ENCODE measurements around the gene HOXC13.
A peak's percentile ranks its signal among the peaks of the same experiment; 100 is the strongest.

HOXC13 gene

GRCh38 chr12:53939141-53940108 is 794 bp downstream of the HOXC13 start:
- peak; percentile 20 for DNase-seq (ENCODE audit: low spot score)

DNA sequence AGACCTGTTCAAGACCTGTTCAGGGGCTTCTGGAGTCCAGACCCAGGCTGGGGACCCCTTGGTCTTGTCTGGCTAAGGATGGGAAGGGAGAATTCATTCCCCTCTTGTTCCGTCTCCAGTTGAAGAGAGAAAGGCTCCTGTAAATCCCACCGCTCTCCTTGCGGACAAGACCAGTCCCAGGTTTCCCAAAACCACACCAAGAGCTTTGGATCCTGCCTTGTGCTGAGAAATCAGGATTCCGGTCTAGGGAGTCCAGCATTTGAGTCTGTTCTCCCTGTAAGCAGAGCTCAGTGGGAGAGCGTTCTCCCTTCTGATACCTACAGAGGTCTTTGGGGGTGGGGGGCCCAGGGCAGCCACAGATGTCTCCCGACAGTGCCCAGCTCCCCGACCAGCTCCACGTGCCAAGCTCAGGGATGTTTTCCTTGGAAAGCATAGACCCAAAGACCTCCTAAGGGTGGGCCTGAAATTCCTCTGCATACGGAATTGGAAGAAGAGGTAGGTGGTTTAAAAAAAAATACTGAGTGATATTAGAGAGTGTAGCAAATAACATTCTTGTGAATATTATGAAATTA is 1.9 kb downstream of the HOXC13 start:
- no peak for DNase-seq (ENCODE audit: low spot score)

- no peak for DNase-seq (ENCODE audit: low spot score)
These were observed 2.6 kb downstream of the HOXC13 start for GRCh38 chr12:53941187-53941586.

DNA sequence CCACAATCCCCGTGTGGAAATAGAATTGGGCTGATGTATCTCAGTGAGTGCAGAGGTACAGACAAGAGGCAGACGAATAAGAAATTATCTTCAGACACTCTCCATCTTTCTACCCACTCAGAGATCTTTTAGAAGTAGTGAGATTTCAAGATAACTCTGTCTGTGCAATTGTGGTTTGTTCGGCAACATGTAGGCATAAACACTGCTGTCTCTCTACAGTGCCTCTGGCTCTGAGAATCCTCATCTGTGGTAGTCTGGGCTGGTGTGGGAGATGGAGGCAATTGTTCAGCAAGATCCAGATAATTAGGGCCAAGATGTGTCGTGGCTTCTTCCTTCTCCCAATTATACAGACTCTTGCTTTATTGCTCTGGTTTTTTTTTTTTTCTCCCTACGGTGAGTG is 3.1 kb downstream of the HOXC13 start:
- DNase-seq (ENCODE audit: low spot score) = no peak

DNA sequence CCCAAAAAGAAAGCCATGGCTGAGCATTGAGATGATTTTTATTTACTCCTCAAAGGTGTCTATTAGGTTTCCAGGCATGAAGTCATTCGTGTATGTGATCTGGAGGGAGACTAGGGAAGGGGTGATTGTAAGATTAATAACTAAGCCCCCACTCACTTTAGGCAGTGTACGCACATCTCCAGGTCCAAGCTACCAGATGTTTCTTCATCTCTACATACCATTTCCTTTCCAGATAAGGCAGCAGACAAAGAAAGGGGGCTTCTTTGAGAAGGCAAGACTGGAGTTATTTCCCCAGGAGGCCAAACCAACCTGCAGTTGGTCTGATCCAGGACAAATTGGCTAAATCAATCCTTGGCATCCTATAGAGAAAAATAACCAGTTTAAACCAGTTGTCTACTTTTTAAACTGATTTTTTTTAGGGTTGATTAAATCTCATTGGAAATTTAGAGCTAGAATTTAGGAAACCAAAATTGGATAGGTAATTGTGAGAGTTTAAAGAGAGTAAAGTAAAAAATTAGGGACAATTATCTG is 3.9 kb downstream of the HOXC13 start:
- DNase-seq (ENCODE audit: low spot score) = no peak

- DNase-seq (ENCODE audit: low spot score) = no peak
These were observed 5.6 kb downstream of the HOXC13 start for GRCh38 chr12:53944209-53944608.

- DNase-seq (ENCODE audit: low spot score) = no peak
These were observed 6.5 kb downstream of the HOXC13 start for GRCh38 chr12:53944907-53945847.

- no peak for DNase-seq (ENCODE audit: low spot score)
These were observed 9.1 kb downstream of the HOXC13 start for GRCh38 chr12:53947743-53948142.

DNA sequence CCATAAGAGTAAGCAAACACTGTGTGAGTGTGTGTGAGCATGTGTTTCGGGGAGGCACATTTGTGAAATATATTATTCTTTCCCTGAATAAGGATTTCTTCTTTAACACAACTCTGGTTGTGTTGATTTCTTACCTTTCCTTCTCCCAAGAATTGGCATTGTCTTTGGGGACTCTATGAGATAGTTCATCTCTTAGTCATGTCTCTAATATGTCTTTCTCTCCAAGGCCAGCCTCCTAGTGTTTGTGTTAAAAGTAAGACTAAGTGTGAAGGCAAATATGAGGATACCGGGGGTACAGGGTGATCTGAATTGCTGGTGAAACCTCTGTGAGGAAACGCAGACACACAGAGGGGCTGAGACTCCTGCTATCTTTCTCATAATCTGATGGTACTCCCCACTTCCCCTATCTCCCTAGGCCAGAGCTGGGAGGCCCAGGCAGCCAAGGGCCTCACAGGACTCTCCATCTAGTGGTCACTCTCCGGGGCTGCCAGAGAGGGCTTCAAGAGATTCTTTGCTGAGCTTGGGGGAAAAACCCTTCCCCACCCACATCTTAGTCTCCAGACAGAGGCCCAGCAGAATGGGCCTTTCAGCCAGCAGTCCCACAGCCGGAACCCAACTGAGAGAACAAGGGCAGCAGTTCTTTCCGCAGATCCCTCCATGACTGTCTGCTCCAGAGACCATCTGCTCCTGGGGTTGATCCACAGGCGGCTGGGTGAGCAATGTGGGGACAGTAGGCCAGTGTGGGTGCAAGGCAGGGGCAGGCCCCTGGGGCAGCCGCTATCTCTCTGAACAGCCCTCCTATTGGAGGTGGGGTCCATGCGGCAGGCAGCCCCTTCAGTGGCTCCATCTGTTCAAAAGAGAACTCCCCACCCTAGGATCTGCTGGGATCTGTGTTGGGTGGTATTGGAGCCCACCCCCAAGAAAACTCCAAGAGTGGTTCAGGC is 10.3 kb downstream of the HOXC13 start:
- no peak for DNase-seq (ENCODE audit: low spot score)

DNA sequence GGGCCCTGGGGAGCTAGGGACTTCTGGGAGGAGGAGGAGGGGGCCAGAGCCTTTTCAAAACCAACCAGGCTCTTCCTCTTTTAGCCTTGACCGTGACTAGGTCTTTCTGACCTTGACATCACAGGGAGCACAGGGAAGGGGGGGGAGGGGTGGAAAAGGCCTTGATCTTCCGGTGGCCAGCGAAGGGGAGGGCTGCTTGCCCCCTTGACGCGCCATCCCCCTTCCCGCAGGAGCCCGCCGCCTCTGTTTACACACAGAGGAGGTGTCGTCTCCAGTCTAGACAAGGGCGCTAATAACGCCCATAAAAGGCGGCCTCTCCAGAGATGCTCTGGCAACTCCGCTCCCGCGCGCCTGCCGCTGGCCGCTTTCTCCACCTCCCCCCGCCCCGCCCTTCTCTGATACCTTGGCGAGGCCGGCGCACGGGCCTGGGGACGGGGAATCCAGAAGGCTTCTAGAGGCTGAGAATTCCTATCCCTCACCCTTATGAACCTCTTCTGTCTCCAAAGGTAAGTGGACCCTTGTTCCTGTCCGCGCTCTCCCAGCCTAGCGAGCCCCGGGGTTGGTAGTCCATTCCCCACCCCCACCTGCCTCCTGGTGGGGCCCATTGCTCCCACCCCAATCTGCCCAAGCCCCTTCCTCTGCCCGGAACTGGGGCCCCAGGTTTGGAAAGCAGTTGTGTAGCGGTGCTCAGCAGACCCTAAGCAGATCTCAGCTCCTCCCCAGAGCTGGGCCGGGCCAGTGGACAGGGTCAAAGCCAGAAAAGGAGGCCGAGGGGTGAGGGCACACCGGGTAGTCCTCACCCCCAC is 11.2 kb downstream of the HOXC13 start:
- no peak for DNase-seq (ENCODE audit: low spot score)

DNA sequence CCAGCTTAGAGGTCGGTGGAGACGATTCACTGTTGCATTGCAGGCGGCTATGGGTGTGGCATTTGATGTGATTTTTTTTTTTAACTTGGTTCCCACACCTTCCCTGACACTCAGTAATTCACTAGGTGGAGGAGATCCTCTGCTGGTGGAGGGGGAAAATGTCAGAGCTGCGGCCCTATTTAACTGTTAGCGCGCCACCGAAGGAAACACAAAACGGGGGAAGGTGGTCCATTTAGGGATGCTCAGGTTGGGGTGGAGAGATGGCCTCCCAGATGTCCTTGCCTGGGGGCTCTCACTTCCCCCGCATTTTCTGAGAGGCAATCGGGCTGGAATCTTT is 11.8 kb downstream of the HOXC13 start:
- DNase-seq (ENCODE audit: low spot score) = no peak

- DNase-seq (ENCODE audit: low spot score) = no peak
These were observed 12.4 kb downstream of the HOXC13 start for GRCh38 chr12:53950789-53951576.

DNA sequence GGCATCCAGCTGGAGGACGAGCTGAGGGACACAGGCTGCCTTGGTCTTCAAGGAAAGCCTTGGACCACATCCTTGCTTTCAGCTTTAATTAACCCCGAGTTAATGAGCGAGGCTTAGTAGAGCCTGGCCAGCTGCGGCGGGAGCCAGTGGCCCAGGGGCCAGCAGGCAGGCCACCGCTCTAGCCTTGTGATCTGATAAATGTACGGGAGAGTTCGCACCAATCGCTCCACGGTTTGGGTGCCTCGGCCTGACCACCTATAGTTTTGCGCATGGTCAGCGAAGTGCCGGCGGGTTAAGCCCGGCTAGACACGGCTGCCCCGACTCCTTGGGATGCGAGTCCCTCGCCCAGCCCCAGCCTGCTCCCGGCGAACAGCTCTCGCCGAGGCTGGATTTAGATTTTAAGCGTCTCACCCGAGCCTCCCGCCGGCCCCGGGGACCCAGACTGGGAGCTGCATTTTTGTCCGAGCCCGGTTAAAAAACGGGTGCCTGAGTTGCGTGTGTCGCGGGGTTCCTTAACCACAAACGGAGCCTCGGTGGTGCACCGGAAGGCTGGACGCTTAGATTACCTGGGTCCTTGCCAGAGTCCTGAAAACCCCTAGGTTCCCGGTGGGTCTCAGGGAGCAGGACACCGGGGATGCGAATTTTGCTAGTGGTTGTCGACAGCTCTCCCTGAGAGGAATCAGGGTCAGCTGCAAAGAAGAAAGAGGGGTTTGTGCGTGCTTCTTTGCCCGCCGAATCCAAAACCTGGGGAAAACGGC is 13.1 kb downstream of the HOXC13 start:
- no peak for DNase-seq (ENCODE audit: low spot score)

DNA sequence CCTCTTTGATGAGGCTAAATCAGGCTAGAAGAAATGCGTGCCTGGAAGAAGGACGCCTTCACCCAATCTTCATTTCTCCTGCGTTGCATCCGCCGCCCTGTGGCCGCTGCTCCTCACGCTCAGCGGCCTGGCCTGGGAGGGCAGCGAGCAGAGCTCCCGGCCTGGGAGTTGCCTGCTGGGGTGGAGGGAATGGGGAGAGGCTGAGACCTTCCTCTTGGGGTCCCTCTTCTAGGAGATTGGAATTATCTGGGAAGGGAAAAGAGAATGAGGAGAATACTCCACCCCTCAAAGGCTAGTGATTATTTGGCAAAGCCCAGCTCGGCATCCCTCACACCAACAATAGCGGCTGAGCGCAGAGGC is 13.7 kb downstream of the HOXC13 start:
- DNase-seq (ENCODE audit: low spot score) = no peak

DNA sequence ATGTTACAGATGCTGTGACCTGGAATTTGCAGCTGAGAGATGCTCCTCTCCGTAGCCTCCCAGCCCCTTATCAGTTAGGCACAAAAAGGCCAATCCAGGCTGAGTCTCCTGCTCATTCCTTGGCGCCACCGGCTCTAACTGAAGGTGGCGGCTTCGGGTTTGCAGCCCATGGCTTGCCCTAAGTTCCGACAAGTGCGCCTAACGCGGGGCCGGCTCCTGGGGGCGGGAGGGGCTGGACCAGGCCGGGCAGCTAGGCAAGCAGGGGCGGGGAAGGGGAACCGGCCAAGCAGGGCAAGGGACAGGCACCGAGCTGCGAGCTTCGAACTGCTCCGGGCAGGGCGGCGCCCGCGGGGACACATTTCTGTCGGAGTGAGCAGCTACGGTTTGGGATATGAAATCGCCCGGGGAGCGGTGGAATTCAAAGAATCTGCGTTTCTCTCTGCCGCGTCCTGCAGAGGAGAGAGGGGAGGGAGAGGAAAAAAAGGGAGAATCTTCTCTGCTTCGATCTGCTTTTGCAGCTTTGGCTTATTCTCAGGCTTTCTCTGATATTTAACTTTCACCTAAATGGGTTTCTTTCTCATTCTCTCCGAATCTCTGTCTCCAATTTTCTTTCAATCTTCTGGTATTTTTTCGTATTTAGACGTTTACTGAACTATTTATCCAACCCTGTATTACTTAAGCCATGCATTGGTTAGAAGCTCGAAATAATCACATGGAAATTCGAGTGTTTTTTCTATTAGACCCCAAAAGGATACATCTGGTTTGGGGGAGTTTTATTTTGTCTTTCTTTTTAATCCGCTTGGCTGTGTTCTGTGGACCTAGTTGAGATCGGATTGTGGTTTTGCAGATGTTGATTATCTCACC is 14.5 kb downstream of the HOXC13 start:
- DNase-seq (ENCODE audit: low spot score) = no peak

DNA sequence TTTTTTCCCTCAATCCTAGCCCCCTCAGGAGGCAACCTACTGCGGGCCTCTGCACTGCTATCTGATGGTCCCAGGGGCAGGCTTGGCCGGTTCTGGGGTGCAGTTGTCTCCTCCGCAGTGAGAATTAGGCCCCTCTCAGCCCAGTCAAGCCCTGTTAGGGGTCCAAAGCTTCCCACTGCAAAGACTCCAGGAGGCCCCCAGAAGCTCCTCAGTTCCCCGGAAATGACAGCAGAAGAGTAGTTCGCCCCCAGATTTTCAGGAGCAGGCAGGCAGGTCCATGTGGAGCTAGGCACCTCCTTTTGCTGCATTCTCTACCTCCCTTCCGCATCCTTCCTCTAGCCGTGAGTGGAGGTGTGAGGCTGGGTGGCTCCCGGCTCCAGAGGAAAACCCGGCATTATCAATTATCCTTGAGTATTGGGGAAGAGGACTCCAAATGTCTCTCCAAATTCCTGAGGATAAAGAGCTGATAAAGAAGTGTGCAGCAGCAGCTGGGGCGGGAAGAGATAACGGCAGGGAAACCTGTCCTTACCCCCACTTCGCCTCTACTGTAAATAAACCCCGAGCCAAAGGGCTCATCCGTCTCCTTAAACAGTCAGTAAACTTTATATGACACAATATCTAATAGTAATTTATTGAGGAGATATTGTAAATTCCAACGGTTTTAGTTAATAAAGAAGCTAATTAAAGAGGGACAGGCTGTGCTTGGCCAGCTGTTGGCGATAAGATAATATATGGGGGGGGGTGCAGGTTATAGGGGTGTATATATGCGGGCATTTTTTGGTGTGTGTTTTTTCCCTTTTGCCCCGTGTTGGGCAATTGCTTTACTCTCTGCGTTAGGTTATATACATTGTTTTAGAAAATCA is 15.4 kb downstream of the HOXC13 start:
- no peak for DNase-seq (ENCODE audit: low spot score)

GRCh38 chr12:53954694-53955035 is 16.0 kb downstream of the HOXC13 start, which contains the start of gene HOXC12:
Gene HOXC12, plus strand, starts transcription at chr12:53954903. Its CDS starts 27 bp downstream, at chr12:53954930.
- DNase-seq (ENCODE audit: low spot score) = no peak
